Heart left ventricle (tissue), 16 donors: ENCODE data around the gene TMEM167B. TPM values are rescaled to one million over a fixed set of nuclear protein-coding genes. Genes with fewer than 3 reads are reported as not detected.

Source experiments
- ATAC-seq, 4 donors: fragments of 200-7000 bp; cut with Tn5 transposase; one replicate each; pipeline ENCODE4 v1.9.1; 2020 to 2022; ENCODE audit warnings: moderate library complexity in 4 of 4, mild to moderate bottlenecking in 3 of 4, moderate number of reproducible peaks in 1 of 4
- DNase-seq, 5 donors: peaks; one replicate each; pipeline ENCODE4 v3.0.0-alpha.2; 2020
- H3K27ac ChIP-seq, 12 donors: fragments of 200-600 bp; sonication (generic) in 4 of 12; one replicate each; pipeline versions ENCODE4 v1.5.0 to v1.8.0; 2016 to 2022; ENCODE audit warnings: mild to moderate bottlenecking in 2 of 12
- H3K27me3 ChIP-seq, 9 donors: fragments of 200-600 bp; sonication (generic) in 2 of 9; one replicate each; pipeline versions ENCODE4 v1.5.1 to v1.8.0; 2016 to 2022; ENCODE audit warnings: mild to moderate bottlenecking in 3 of 9
- H3K36me3 ChIP-seq, 9 donors: fragments of 200-600 bp; sonication (generic) in 2 of 9; one replicate each; pipeline versions ENCODE4 v1.5.0 to v1.8.0; 2018 to 2022; ENCODE audit warnings: mild to moderate bottlenecking in 2 of 9
- H3K4me1 ChIP-seq, 12 donors: fragments of 200-600 bp; sonication (generic) in 4 of 12; one replicate each; pipeline versions ENCODE4 v1.5.0 to v1.8.0; 2016 to 2022; ENCODE audit warnings: mild to moderate bottlenecking in 3 of 12
- H3K4me3 ChIP-seq, 12 donors: fragments of 200-600 bp; sonication (generic) in 4 of 12; one replicate each; pipeline versions ENCODE4 v1.5.0 to v1.8.0; 2017 to 2022; ENCODE audit warnings: mild to moderate bottlenecking in 9 of 12, moderate library complexity in 4 of 12
- H3K9me3 ChIP-seq, 12 donors: fragments of 200-600 bp; sonication (generic) in 4 of 12; one replicate each; pipeline versions ENCODE4 v1.5.0 to v1.8.0; 2016 to 2022; ENCODE audit warnings: mild to moderate bottlenecking in 1 of 12
- CTCF ChIP-seq, 12 donors: fragments of 200-600 bp; sonication (generic) in 4 of 12; IDR thresholded peaks; one replicate each; pipeline versions ENCODE4 v1.5.0 to v1.8.0; 2018 to 2022; ENCODE audit warnings: antibody characterized with exemption in 12 of 12, mild to moderate bottlenecking in 5 of 12
- POLR2A ChIP-seq, 2 donors: fragments of 450-650 bp; IDR thresholded peaks; one replicate each; pipeline ENCODE4 v1.6.1; 2017; ENCODE audit warnings: antibody characterized with exemption in 2 of 2, mild to moderate bottlenecking in 2 of 2, moderate library complexity in 2 of 2
- WGBS, 4 donors: extraction: QIAGEN DNeasy Blood & Tissue Kit in 2 of 4; methylation state at CpG; one replicate each; pipeline versions ENCODE4 v1.1.5 to v1.1.7; 2013 to 2018; 5-methylcytosine and 5-hydroxymethylcytosine counted together
- intact Hi-C, 10 donors: fragments of 100-400 bp; cut with DNase I; formaldehyde crosslinking; loops; one replicate each; pipeline versions ENCODE4 v1.11.1 to v1.14.2; 2022
- polyA plus RNA-seq, 2 donors: library from polyadenylated mRNA; stranded (reverse); fragments of 200-250 nt; gene quantifications; one replicate each; pipeline ENCODE4 v1.2.3, GENCODE V29; 2013
- total RNA-seq, 9 donors: library from RNA; depleted of rRNA in 2 of 9; stranded (reverse); fragments of >200 nt in 2 of 9; fragmentation: NEBNext Ultra II Directional in 3 of 9; extraction: Animal tissue kit (Norgen Biotek cat#: 25700) in 3 of 9; gene quantifications; one replicate each; pipeline versions ENCODE4 v1.1.0 to v1.2.4, GENCODE V29; 2016 to 2023
- donor health status: ischemic (EF 13 %, LVEDD 7.1; RV severe dilation, severe dysfunction).
- donor health status: healthy with polysubstance abuse.
- donor health status: DM: no; HTN: yes; CAD: no.
- donor health status: DM: no; HTN: no; CAD: no.
- donor health status: ischemic (EF 25% LVEDD 6.9; RV normal size, moderate dysfunction).
- donor health status: ischemic (EF 25% LVEDD 5.7; RV mildly dilated, moderate dysfunction).
- donor health status: healthy.
- donor health status: DM: yes; HTN: yes; CAD: no.
- donor health status: ischemic (EF 35%, LVEDD 5.7; RV mildly dilated, moderate dysfunction).
- donor health status: nonischemic (EF 11% LVEDD 7.7; RV severe dilation, severe dysfunction).
- donor health status: DM: yes; HTN: yes; CAD: no.
- donor health status: PGD.
- donor health status: ischemic (EF 29% LVEDD 5.4; RV normal size, mild dysfunction).
- donor health status: nonischemic (EF 23%, LVEDD 6.1; RV moderate dilation, normal function).

Gene TMEM167B
- total and polyA plus RNA-seq, 11 donors: 10.8 to 52.9 (median 27.3) TPM

GRCh38 chr1:109080441-109081082 lies 10.0 kb upstream of the TMEM167B start:
- H3K4me3 ChIP-seq: peak overlapping the region in 4 of 12 donors; percentile 0 to 27 (median 9)
- H3K36me3 ChIP-seq: no peaks in the 10 kb centered on the region
- TF ChIP-seq POLR2A (IDR thresholded peaks at IDR 0.05): no peak
- TF ChIP-seq CTCF (IDR thresholded peaks at IDR 0.05): no peak
- H3K27ac ChIP-seq: peak overlapping the region; percentile 74 to 95 (median 82)
- H3K4me1 ChIP-seq: peaks cover 0 to 18% (median 12%) of the 10 kb centered on the region in 12 donors
- H3K27me3 ChIP-seq: no peaks in the 10 kb centered on the region
- intact Hi-C loops: loop anchor here in 2 of 10 donors (1.0 kb wide), 2 partner anchors 10 to 20 kb away; partner anchors contain the start of gene TMEM167B (in 1 of the 2)
- WGBS, 4 donors: 60 to 76% (median 70%) methylated on average over 5 of the region's 5 CpGs
- DNase-seq: no peak
- peak in 1 of 4 donors; percentile 39 for ATAC-seq
- no peaks in the 10 kb centered on the region for H3K9me3 ChIP-seq

GRCh38 chr1:109083501-109083900 lies 7.1 kb upstream of the TMEM167B start:
- intact Hi-C loops: no loop called here
- Histone ChIP-seq H3K27ac (no peak overlapping the region), H3K27me3 (no peaks in the 10 kb centered on the region), H3K36me3 (no peaks in the 10 kb centered on the region), H3K4me3 (no peak overlapping the region), H3K9me3 (no peaks in the 10 kb centered on the region), H3K4me1 (peaks cover 0 to 9% (median 6%) of the 10 kb centered on the region in 12 donors)
- DNase-seq (no peak), ATAC-seq (no peak)
- WGBS, 4 donors: 91 to 94% (median 93%) methylated on average over 3 of the region's 3 CpGs
- no peak for TF ChIP-seq POLR2A (IDR thresholded peaks at IDR 0.05)
- no peak for TF ChIP-seq CTCF (IDR thresholded peaks at IDR 0.05)

GRCh38 chr1:109083923-109084322 lies 6.6 kb upstream of the TMEM167B start:
- no peak overlapping the region for H3K4me3 ChIP-seq
- H3K27ac ChIP-seq: no peak overlapping the region
- WGBS, 4 donors: 67 to 76% (median 73%) methylated on average over 1 of the region's 1 CpG
- DNase-seq (no peak), ATAC-seq (no peak)
- TF ChIP-seq POLR2A (IDR thresholded peaks at IDR 0.05) (no peak), CTCF (IDR thresholded peaks at IDR 0.05) (no peak)
- no peaks in the 10 kb centered on the region for H3K27me3 ChIP-seq
- peaks cover 0 to 11% (median 6%) of the 10 kb centered on the region in 12 donors for H3K4me1 ChIP-seq
- no peaks in the 10 kb centered on the region for H3K36me3 ChIP-seq
- H3K9me3 ChIP-seq: no peaks in the 10 kb centered on the region
- intact Hi-C loops: no loop called here

- no peak for ATAC-seq
- TF ChIP-seq POLR2A (IDR thresholded peaks at IDR 0.05): no peak
- TF ChIP-seq CTCF (IDR thresholded peaks at IDR 0.05): no peak
- intact Hi-C loops: no loop called here
- H3K36me3 ChIP-seq: no peaks in the 10 kb centered on the region
- 85 to 89% (median 88%) methylated on average over 13 of the region's 13 CpGs for WGBS, 4 donors
- no peak for DNase-seq
- H3K9me3 ChIP-seq: peaks cover 0 to 3% (median 0%) of the 10 kb centered on the region in 12 donors
- peaks cover 0 to 18% (median 6%) of the 10 kb centered on the region in 12 donors for H3K4me1 ChIP-seq
- H3K27me3 ChIP-seq: no peaks in the 10 kb centered on the region
- no peak overlapping the region for H3K4me3 ChIP-seq
- H3K27ac ChIP-seq: no peak overlapping the region
Observed at GRCh38 chr1:109084563-109085517, 5.7 kb upstream of the TMEM167B start.
